ENCODE data around the gene MSI1. TPM values are rescaled to one million over a fixed set of nuclear protein-coding genes. Genes with fewer than 3 reads are reported as not detected.
A peak's percentile ranks its signal among the peaks of the same experiment; 100 is the strongest.

The MSI1 gene
- total and polyA plus RNA-seq, 2 experiments from 2014 or later: 12.8 to 16.9 TPM

DNA sequence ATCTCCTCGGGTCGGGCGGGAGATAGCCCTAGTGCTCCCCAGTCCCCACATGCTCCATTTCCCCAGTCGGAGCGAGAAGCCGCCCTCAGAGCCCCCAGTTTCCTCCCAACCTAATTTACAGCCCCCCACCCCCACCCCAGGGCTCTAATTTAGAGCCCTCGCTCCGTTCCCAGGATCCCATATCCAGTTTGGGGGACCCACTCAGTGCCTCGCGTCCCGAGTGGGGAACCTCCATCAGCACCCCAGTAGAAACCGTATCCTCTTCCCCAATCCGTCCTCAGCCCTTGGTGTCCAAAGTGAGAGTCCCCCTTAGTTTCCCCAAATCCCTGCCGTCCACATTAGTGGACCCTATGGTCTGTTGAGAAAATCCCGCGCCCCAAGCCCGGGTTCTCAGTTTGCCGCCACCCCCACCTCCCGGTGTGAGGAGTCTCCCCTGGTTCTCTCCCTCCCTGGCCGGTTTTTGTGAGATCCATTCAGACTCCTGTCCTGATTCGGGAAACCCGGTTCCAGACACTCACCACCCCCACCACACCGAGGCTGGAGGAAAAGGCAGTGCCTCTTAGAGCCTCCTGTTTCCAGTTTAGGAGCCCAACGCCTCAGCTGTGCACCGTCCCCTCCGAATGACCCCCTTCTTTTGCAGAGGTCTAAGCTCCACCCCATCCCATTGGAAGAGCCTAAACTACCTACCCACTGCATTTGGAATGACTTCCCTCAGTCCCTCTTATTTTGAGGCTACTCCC, 809 bp upstream of the MSI1 start:
- no peaks in the 10 kb centered on the region; the same call in 2 of the 3 replicates for H3K9me3 Mint-ChIP-seq
- 0 out of 2 replicates have a peak, but pooled peaks have one; percentile 22 for TF ChIP-seq POLR2AphosphoS5 (IDR thresholded peaks at IDR 0.05; ENCODE audit: low read depth)
- TF ChIP-seq ZNF462 (CRISPR knock-in tag; IDR thresholded peaks at IDR 0.05): no peak
- TF ChIP-seq ZNF331 (CRISPR knock-in tag; IDR thresholded peaks at IDR 0.05; ENCODE audit: low read depth): no peak
- peak; percentile 66 for TF ChIP-seq EZH2 (IDR thresholded peaks at IDR 0.05; ENCODE audit: low read depth, unreplicated experiment)
- peaks cover 25% of the 10 kb centered on the region for H3K36me3 Mint-ChIP-seq (ENCODE audit: low read depth)
- Histone ChIP-seq H3K4me3 (peak overlapping the region; percentile 75), H3K9me2 (ENCODE audit: insufficient read depth) (no peaks in the 10 kb centered on the region), H3K79me2 (replicated peaks; ENCODE audit: insufficient read depth) (0 out of 2 replicates have a peak, but pooled peaks cover 7% of the 10 kb centered on the region), H3K27ac (ENCODE audit: low read depth) (no peak overlapping the region), H3K4me1 (ENCODE audit: insufficient read depth) (peaks cover 40% of the 10 kb centered on the region), H3K27me3 (ENCODE audit: insufficient read depth) (peaks cover 54% of the 10 kb centered on the region), H4K20me1 (replicated peaks; ENCODE audit: insufficient read depth) (peaks cover 6% of the 10 kb centered on the region; the same call in 1 of the 2 replicates), H3F3A (replicated peaks; ENCODE audit: low read depth) (peaks cover 26% of the 10 kb centered on the region), H2AFZ (peak overlapping the region; percentile 38; the same call in 1 of the 2 replicates), H3K36me3 (ENCODE audit: insufficient read depth) (no peaks in the 10 kb centered on the region), H3K4me2 (peak overlapping the region; percentile 96)
- H3K27ac Mint-ChIP-seq: peak overlapping the region; percentile 3; the same call in 1 of the 2 replicates
- DNase-seq (ENCODE audit: low spot score) (peak; percentile 62), ATAC-seq (peak; percentile 21)
- peaks cover 27% of the 10 kb centered on the region for H3K27me3 Mint-ChIP-seq (ENCODE audit: insufficient read depth, low read depth, poor library complexity)
- H3K4me3 Mint-ChIP-seq: peak overlapping the region; percentile 82
- peaks cover 54% of the 10 kb centered on the region for H3K4me1 Mint-ChIP-seq
